ENCODE results near the gene CHRNA10.

Gene CHRNA10

DNA sequence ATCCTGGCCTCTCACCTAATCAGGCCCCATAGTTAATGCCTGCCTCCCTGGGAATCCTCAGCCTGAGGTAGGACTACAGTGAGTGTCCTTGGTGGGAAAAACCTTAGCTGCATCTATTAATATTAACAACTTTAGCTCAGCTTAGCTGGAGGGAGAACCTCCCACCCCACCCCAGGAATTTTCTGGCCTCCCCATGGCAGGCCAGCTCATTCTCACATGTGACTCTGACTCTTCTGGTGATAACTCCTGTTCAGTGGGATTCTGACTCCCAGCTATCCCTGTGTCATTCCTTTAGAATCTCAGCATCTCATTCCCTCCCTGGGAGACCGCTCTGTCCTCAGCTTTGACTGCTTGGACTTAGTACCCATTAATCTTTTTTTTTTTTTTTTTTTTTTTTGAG lies 43.9 kb downstream of the CHRNA10 start:
- no peak for DNase-seq

DNA sequence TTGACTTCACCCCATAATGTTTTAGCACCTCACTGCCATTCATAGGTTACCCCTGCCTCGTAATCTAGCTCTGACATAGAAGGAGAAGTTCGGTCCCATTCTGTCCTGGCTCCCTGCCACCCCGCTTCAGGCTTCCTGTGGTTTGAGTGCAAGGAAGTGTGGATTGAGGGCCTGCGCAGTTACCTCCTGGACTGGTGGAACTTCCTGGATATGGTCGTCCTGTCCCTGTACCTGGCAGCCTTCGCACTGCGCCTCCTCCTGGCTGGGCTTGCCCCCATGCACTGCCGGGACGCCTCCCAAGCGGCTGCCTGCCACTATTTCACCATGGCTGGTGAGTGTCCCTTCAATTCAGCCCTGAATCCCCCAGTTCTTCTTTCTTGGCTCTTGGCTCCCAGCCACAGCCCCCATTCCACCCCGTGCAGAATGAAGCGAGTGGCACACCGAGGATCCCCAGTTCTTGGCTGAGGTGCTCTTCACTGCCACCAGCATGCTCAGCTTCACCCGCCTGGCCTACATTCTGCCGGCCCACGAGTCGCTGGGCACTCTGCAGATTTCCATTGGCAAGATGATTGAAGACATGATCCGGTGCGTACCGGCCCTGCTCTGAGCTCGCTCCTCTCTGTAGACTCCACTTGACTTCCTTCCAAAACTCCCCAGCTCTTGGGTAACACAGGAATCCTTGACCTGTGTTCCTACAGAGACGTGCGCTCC lies 44.8 kb downstream of the CHRNA10 start:
- DNase-seq, result no peak

DNA sequence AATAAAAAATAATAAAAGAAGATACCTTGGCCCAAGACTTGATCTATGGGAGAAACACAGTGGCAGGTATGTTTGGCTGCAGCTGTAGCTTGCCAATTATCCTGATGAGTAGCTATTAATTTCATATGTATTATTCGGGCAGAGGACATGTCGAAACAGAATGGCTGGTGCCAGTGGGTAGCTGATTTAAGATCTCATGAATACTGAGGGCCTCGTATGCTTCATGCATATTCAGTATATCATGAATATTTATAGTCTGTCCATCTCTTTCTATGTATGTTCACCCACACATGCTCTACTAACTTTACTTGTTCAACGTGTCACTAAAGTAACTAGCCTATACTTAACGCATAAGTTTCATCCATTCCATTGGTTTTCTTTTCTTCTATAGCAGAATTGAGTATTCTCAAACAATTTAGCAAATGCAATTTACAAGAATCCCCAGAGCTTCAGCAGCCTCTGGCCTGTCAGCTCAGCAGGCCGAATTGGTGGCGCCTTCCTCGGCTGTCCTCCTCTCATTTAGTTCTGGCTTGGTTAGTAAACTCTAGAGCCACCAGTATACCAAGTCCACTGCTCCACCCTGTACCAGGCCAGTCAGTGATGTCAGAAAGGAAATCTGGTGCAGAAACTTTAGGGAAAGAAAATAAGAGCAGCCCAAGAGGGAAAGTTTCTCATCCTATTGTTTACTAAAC lies 47.3 kb downstream of the CHRNA10 start:
- DNase-seq, result no peak

- no peak for DNase-seq
These were observed 48.1 kb downstream of the CHRNA10 start for GRCh38 chr11:3623121-3623520.

DNA sequence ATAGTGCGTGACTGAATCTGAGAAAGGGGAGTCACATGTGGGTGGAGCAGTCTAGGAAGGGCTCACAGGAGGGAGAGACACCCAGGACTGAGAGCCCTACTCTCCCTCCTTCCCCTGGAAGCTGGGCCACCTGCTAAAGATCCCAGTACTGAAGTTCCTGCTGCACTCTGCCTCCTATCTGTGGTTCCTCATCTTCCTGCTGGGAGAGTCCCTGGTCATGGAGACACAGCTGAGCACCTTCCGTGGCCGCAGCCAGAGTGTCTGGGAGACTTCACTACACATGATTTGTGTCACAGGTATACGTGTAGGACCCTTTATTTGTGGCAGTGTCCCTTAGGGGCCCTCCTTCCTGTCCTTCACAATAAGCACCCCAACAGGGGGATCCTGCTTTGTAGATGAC lies 48.7 kb downstream of the CHRNA10 start:
- DNase-seq, result no peak

GRCh38 chr11:3617990-3618389 lies 53.2 kb downstream of the CHRNA10 start:
- DNase-seq, result no peak

DNA sequence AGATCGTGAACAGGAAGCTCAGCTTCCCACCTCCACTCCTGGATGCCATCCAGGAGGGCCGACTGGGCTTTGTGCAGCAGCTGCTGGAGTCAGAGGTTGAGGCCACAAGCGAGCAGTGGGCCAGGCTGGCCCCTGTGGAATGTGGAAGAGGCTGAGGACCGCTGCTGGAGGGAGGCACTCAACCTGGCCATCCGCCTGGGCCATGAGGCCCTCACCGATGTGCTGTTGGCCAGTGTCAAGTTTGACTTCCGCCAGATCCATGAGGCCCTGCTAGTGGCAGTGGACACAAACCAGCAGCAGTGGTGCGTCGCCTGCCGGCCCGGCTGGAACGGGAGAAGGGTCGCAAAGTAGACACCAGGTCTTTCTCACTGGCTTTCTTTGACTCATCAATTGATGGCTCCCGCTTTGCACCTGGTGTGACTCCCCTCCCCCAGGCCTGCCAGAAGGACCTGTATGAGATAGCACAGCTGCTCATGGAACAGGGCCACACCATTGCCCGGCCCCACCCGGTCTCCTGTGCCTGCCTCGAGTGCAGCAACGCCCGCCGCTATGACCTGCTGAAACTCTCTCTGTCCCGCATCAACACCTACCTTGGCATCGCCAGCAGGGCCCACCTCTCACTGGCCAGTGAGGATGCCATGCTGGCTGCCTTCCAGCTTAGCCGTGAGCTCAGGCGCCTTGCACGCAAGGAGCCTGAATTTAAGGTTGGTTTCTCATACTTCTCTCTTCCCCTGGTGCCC lies 54.3 kb downstream of the CHRNA10 start:
- no peak for DNase-seq

- DNase-seq, result no peak
These were observed 55.2 kb downstream of the CHRNA10 start for GRCh38 chr11:3615998-3616397.
